ENCODE measurements around the gene RANGAP1. TPM values are rescaled to one million over a fixed set of nuclear protein-coding genes. Genes with fewer than 3 reads are reported as not detected.
A peak's percentile ranks its signal among the peaks of the same experiment; 100 is the strongest.

The RANGAP1 gene
- total and polyA plus RNA-seq, 2 of the 8 experiments (the other 6 are each of a cell fraction or from before 2014, with no cell fraction given): 121 to 171 TPM

- TF ChIP-seq CHD7 (IDR thresholded peaks at IDR 0.05; ENCODE audit: insufficient replicate concordance, low read length) (no peak), CHD2 (IDR thresholded peaks at IDR 0.05; ENCODE audit: low read length) (peak; percentile 59; the same call in 1 of the 2 replicates), PHF8 (conservative IDR thresholded peaks at IDR 0.05; ENCODE audit: low read depth, low read length) (peak; percentile 90), POLR2A (IDR thresholded peaks at IDR 0.05; ENCODE audit: control extremely low read depth in 1 of 2, low read depth in 2 of 2, low read length in 2 of 2) (peak; percentile 76 to 89), TCF12 (IDR thresholded peaks at IDR 0.05; ENCODE audit: low read depth, low read length) (no peak), SP4 (IDR thresholded peaks at IDR 0.05; ENCODE audit: low read length) (no peak), NANOG (IDR thresholded peaks at IDR 0.05; ENCODE audit: insufficient read depth, low read depth, low read length, poor library complexity, severe bottlenecking) (no peak), JUN (IDR thresholded peaks at IDR 0.05; ENCODE audit: low read depth, low read length) (no peak), KDM5A (IDR thresholded peaks at IDR 0.05; ENCODE audit: low read length) (peak; percentile 88), SIN3A (conservative IDR thresholded peaks at IDR 0.05 in 1 of 2, IDR thresholded peaks at IDR 0.05 in 1 of 2; ENCODE audit: low read depth in 1 of 2, low read length in 2 of 2) (peak; percentile 14 to 51; a peak in 1 of 4 replicates)
Observed at GRCh38 chr22:41204992-41205900, 80.7 kb downstream of the RANGAP1 start, which contains the start of gene L3MBTL2 (continued).
